Measurements from ENCODE around the gene POU2AF1. TPM values are rescaled to one million over a fixed set of nuclear protein-coding genes. Genes with fewer than 3 reads are reported as not detected.

Gene POU2AF1
- total and polyA plus RNA-seq, 2 of the 8 experiments (the other 6 are each of a cell fraction or from before 2014, with no cell fraction given) = not detected

DNA sequence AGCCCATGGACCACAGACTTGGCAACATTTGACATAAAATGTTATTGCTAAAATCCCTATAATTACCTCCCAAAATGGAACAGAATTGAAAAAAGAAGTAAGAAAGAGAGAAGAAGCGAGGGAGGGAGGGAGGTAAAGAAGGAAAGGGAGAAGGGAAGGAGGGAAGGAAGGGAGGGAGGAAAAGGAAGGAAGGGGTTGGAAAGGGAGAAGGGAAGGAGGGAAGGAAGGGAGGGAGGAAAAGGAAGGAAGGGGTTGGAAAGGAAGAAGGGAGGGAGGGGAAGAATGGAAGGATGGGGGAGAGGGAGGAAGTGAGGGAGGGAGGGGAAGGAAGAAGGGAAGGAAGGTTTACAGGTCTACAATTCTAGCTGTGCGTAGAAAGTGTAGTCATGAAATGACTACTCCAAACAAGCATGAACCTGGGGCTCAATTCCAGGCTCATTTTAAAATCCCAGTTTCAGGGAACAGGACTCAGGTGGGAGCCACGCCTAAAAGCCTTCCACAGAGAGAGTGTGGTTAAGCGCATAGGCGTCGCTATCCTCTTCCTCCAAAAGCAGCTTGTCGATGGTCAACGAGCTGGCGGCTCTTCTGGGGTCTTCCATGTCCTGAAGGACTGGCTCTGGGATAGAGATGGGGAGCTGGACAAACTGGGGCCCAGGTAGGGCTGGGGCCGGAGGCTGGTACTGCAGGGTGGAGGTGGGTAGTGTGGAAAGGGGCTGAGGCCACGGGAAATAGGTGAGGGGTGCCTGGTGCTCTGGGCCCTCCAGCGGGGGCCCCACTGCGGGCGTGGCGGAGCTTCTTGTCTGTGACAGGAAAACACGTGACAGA, 25.1 kb downstream of the POU2AF1 start:
- Histone ChIP-seq H2AFZ (ENCODE audit: low read length) (no peak overlapping the region), H3K79me1 (ENCODE audit: low read depth, low read length) (no peaks in the 10 kb centered on the region), H4K8ac (ENCODE audit: extremely low read depth, insufficient read depth, low read length) (peak overlapping the region; percentile 17; the same call in 1 of the 2 replicates), H3K9me3 (ENCODE audit: insufficient read depth in 2 of 2, low read depth in 1 of 2, low read length in 1 of 2) (no peaks in the 10 kb centered on the region), H3K27me3 (replicated peaks in 1 of 4; ENCODE audit: control insufficient read depth in 3 of 4, extremely low read depth in 1 of 4, insufficient read depth in 3 of 4, low read length in 3 of 4) (no peaks in the 10 kb centered on the region), H3K79me2 (ENCODE audit: control insufficient read depth in 1 of 2, insufficient read depth in 2 of 2, low read length in 2 of 2) (no peaks in the 10 kb centered on the region), H3K4me1 (replicated peaks in 1 of 4; ENCODE audit: control insufficient read depth in 3 of 4, insufficient read depth in 4 of 4, low read length in 3 of 4) (no peaks in the 10 kb centered on the region), H4K5ac (ENCODE audit: insufficient read length, low read depth, low read length) (no peak overlapping the region), H4K20me1 (replicated peaks in 1 of 2; ENCODE audit: control insufficient read depth in 1 of 2, insufficient read depth in 2 of 2, low read length in 2 of 2) (peaks cover 0 to 4% of the 10 kb centered on the region in 2 experiments), H3K14ac (ENCODE audit: insufficient read length) (no peak overlapping the region), H3K9ac (replicated peaks in 1 of 4; ENCODE audit: extremely low read depth in 1 of 4, low read depth in 3 of 4, low read length in 3 of 4) (no peak overlapping the region), H3K36me3 (ENCODE audit: control insufficient read depth in 2 of 4, insufficient read depth in 4 of 4, low read length in 3 of 4) (no peaks in the 10 kb centered on the region), H3K4ac (replicated peaks; ENCODE audit: insufficient read length, low read depth, low read length) (no peak overlapping the region), H2BK5ac (ENCODE audit: low read depth, low read length) (no peak overlapping the region), H2BK12ac (ENCODE audit: low read depth, low read length) (no peak overlapping the region), H2BK15ac (ENCODE audit: low read length) (no peak overlapping the region), H3K27ac (ENCODE audit: low read depth, low read length) (no peak overlapping the region), H3K23ac (ENCODE audit: insufficient read length) (no peak overlapping the region), H3K56ac (replicated peaks; ENCODE audit: insufficient read length, low read depth, low read length) (no peak overlapping the region), H2BK20ac (ENCODE audit: low read length) (no peak overlapping the region), H3K18ac (ENCODE audit: extremely low read depth, low read length) (no peak overlapping the region), H3K23me2 (ENCODE audit: low read depth, low read length) (peaks cover 4% of the 10 kb centered on the region; the same call in 1 of the 2 replicates), H3K4me3 (ENCODE audit: extremely low read depth in 1 of 4, insufficient read depth in 2 of 4, low read depth in 3 of 4, low read length in 4 of 4) (no peak overlapping the region), H2AK5ac (ENCODE audit: low read depth, low read length) (no peak overlapping the region), H4K91ac (replicated peaks; ENCODE audit: insufficient read length, low read length) (no peak overlapping the region), H3K4me2 (ENCODE audit: insufficient read depth in 1 of 2, low read depth in 2 of 2, low read length in 2 of 2) (no peak overlapping the region), H2BK120ac (replicated peaks; ENCODE audit: low read depth, low read length) (no peak overlapping the region)
- FAIRE-seq (no peak), DNase-seq (ENCODE audit: low read depth in 1 of 2, low spot score in 2 of 2) (no peak)
- ChIA-PET CTCF (ENCODE audit: partially characterized antibody) (interaction anchor here (1.1 to 2.1 kb wide), 3 partner anchors 10 to 75 kb away, joined by 4 to 6 read pairs (median 4); no protein-coding TSS in a partner anchor), POLR2A (ENCODE audit: partially characterized antibody) (no interaction called here)
- 94% methylated on average over 16 of the region's 16 CpGs; no CpG with 5 or more reads in 1 of the 2 experiments for WGBS, 2 experiments (ENCODE audit: extremely low coverage in 1 of 2, insufficient coverage in 1 of 2, insufficient read length in 1 of 2, insufficient replicate concordance in 2 of 2, low coverage in 1 of 2, low lambda C conversion rate in 2 of 2, missing lambda C conversion rate in 1 of 2)
- TF ChIP-seq ATF2 (IDR thresholded peaks at IDR 0.05; ENCODE audit: low read length) (no peak), NANOG (IDR thresholded peaks at IDR 0.05; ENCODE audit: insufficient read depth, low read depth, low read length, poor library complexity, severe bottlenecking) (no peak), EZH2 (IDR thresholded peaks at IDR 0.05; ENCODE audit: low read depth, low read length, severe bottlenecking) (no peak), SIRT6 (IDR thresholded peaks at IDR 0.05; ENCODE audit: low read length) (no peak), RNF2 (IDR thresholded peaks at IDR 0.05; ENCODE audit: borderline replicate concordance, low read depth, low read length, missing control alignments, poor library complexity, severe bottlenecking) (no peak), CHD1 (IDR thresholded peaks at IDR 0.05; ENCODE audit: low read depth, low read length) (no peak), JUN (IDR thresholded peaks at IDR 0.05; ENCODE audit: low read depth, low read length) (no peak), ASH2L (IDR thresholded peaks at IDR 0.05; ENCODE audit: low read length) (no peak)
- TF ChIP-seq, protein P1, sequence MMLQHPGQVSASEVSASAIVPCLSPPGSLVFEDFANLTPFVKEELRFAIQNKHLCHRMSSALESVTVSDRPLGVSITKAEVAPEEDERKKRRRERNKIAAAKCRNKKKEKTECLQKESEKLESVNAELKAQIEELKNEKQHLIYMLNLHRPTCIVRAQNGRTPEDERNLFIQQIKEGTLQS (IDR thresholded peaks at IDR 0.05; ENCODE audit: insufficient read depth, low read depth, low read length) = no peak

All from H1 (cell line).